Stomach (tissue), 4 donors: Measurements from ENCODE around the gene TBC1D3I.
"Not testable (repeated sequence)": the region's sequence is repeated elsewhere in the genome, so short reads cannot be mapped to it uniquely, and the experiment has no call there.

Experiments
- EP300 ChIP-seq: sonication (generic); formaldehyde crosslinking; IDR thresholded peaks from one replicate; pipeline ENCODE4 v1.6.1; 2017; ENCODE audit warnings: antibody characterized with exemption
- POLR2A ChIP-seq, 4 donors: fragments of 450-650 bp; IDR thresholded peaks; one replicate each; pipeline ENCODE4 v1.6.1; 2016; ENCODE audit warnings: antibody characterized with exemption in 4 of 4, control low read depth in 2 of 4, mild to moderate bottlenecking in 1 of 4, moderate library complexity in 1 of 4
- POLR2AphosphoS5 ChIP-seq, 3 donors: sonication (generic); formaldehyde crosslinking; IDR thresholded peaks; one replicate each; pipeline ENCODE4 v1.6.1; 2016; ENCODE audit warnings: antibody characterized with exemption in 3 of 3
- TF ChIP-seq, protein P1 (sequence below), 7 experiments: fragments of 450-650 bp in 4 of 7; fragments of 200-600 bp in 3 of 7; sonication (generic) in 3 of 7; IDR thresholded peaks; one replicate each; pipeline ENCODE4 v1.5.1; 2016 to 2019; ENCODE audit warnings: antibody characterized with exemption in 7 of 7, control low read depth in 2 of 7, mild to moderate bottlenecking in 1 of 7

DNA sequence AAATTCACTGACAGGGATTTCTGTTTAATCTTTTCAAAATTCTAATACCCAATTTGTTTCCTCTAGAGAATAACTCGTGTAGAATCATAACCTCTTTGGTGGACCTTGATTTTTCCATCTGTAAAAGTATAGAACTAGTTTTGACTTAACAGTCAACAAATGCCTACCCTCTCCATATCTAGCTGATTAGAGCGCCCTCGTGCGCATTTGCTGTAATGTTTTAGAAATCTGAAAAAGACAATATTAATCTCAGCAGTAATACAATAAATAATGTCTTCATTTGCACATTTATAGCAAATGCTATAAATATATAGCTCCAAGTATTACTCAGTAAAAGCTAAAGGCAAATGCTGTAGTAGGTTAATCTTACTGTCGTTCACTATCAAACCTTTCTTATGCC lies 34.7 kb downstream of the TBC1D3I start:
- TF ChIP-seq, protein P1, sequence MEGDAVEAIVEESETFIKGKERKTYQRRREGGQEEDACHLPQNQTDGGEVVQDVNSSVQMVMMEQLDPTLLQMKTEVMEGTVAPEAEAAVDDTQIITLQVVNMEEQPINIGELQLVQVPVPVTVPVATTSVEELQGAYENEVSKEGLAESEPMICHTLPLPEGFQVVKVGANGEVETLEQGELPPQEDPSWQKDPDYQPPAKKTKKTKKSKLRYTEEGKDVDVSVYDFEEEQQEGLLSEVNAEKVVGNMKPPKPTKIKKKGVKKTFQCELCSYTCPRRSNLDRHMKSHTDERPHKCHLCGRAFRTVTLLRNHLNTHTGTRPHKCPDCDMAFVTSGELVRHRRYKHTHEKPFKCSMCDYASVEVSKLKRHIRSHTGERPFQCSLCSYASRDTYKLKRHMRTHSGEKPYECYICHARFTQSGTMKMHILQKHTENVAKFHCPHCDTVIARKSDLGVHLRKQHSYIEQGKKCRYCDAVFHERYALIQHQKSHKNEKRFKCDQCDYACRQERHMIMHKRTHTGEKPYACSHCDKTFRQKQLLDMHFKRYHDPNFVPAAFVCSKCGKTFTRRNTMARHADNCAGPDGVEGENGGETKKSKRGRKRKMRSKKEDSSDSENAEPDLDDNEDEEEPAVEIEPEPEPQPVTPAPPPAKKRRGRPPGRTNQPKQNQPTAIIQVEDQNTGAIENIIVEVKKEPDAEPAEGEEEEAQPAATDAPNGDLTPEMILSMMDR (IDR thresholded peaks at IDR 0.05), result not testable (repeated sequence)
- not testable (repeated sequence) for TF ChIP-seq POLR2AphosphoS5 (IDR thresholded peaks at IDR 0.05); POLR2A (IDR thresholded peaks at IDR 0.05); EP300
